ENCODE results near the gene ZNF503. TPM values are rescaled to one million over a fixed set of nuclear protein-coding genes. Genes with fewer than 3 reads are reported as not detected.
A peak's percentile ranks its signal among the peaks of the same experiment; 100 is the strongest.

ZNF503 gene
- total RNA-seq, 2 donors from 2014 or later, result 8.9 to 9.8 TPM

DNA sequence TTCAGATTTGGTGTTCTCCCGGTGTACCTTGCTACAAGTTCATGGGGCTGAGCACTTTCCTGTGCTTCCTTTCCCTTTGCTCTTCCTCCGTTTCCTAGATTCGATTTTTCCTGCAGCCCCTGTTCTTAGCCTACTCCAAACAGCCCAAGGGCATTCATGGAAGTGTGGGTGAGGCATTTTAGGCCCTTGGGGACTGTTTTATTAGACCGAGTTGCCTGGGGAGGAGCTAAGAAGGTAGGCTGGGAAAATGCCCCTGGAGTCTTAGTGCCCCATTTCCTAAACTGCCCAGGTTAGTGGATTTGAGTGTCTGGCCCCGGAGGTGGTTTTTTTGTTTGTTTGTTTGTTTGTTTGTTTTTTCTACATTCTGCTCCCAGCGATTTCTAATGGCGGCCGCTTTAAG, 31.7 kb upstream of the ZNF503 start:
- TF ChIP-seq, protein P1, sequence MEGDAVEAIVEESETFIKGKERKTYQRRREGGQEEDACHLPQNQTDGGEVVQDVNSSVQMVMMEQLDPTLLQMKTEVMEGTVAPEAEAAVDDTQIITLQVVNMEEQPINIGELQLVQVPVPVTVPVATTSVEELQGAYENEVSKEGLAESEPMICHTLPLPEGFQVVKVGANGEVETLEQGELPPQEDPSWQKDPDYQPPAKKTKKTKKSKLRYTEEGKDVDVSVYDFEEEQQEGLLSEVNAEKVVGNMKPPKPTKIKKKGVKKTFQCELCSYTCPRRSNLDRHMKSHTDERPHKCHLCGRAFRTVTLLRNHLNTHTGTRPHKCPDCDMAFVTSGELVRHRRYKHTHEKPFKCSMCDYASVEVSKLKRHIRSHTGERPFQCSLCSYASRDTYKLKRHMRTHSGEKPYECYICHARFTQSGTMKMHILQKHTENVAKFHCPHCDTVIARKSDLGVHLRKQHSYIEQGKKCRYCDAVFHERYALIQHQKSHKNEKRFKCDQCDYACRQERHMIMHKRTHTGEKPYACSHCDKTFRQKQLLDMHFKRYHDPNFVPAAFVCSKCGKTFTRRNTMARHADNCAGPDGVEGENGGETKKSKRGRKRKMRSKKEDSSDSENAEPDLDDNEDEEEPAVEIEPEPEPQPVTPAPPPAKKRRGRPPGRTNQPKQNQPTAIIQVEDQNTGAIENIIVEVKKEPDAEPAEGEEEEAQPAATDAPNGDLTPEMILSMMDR (IDR thresholded peaks at IDR 0.05), result no peak
- no peak overlapping the region for H3K4me3 ChIP-seq
- peaks cover 0 to 33% of the 10 kb centered on the region in 2 donors for H3K4me1 ChIP-seq
- no peaks in the 10 kb centered on the region for H3K36me3 ChIP-seq
- no peak overlapping the region for H3K27ac ChIP-seq
- no peaks in the 10 kb centered on the region for H3K27me3 ChIP-seq
- H3K9me3 ChIP-seq, result no peaks in the 10 kb centered on the region
- no peak for DNase-seq (ENCODE audit: low spot score)

DNA sequence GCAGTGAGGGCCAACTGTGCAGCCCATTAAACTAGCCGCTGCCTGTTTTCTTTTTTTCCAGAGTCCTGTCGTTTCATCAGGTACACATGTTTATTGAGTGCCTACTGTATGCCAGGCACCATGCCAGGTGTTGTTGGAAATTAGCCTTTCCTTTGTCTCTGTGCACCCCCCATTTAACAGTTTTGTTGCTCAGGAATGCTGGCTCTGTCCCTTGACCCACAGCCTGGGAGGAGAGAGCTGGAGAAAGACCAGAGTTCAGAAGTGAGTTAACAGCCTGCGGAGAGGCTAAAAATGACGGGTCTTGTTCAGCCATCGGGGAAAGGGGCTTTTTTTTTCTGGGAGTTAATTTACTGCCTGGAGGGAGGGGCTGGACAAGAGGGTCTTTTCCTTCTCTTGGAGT, 31.2 kb upstream of the ZNF503 start:
- TF ChIP-seq, protein P1 (IDR thresholded peaks at IDR 0.05), result no peak
- no peak for DNase-seq (ENCODE audit: low spot score)
- no peak overlapping the region for H3K4me3 ChIP-seq
- no peaks in the 10 kb centered on the region for H3K36me3 ChIP-seq
- no peak overlapping the region for H3K27ac ChIP-seq
- peaks cover 0 to 38% of the 10 kb centered on the region in 2 donors for H3K4me1 ChIP-seq
- H3K27me3 ChIP-seq, result no peaks in the 10 kb centered on the region
- H3K9me3 ChIP-seq, result no peaks in the 10 kb centered on the region

DNA sequence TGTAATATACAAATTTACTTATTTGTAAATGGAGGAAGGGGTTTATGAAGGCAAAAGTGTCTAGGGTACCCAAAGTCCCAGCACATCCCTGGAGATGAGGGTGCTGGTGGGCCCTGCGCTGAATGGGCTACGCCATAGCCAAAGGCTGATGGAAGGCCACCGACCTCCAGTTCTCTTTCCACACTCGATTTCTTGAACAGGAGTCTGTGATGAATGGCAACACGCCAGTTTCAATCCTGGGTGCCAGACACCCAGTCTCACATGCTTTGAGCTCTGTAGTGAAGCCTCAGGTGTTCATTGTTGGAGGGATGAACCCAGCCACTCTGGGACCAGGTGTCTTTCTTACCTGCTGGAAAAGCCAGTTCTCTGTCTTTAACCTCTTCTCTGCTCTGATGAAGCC, 30.6 kb upstream of the ZNF503 start:
- DNase-seq (ENCODE audit: low spot score), result no peak
- Histone ChIP-seq H3K9me3 (no peaks in the 10 kb centered on the region), H3K27ac (no peak overlapping the region), H3K4me1 (peaks cover 0 to 40% of the 10 kb centered on the region in 2 donors), H3K4me3 (peak overlapping the region; percentile 52 to 69), H3K36me3 (no peaks in the 10 kb centered on the region), H3K27me3 (no peaks in the 10 kb centered on the region)
- TF ChIP-seq, protein P1 (IDR thresholded peaks at IDR 0.05), result no peak

DNA sequence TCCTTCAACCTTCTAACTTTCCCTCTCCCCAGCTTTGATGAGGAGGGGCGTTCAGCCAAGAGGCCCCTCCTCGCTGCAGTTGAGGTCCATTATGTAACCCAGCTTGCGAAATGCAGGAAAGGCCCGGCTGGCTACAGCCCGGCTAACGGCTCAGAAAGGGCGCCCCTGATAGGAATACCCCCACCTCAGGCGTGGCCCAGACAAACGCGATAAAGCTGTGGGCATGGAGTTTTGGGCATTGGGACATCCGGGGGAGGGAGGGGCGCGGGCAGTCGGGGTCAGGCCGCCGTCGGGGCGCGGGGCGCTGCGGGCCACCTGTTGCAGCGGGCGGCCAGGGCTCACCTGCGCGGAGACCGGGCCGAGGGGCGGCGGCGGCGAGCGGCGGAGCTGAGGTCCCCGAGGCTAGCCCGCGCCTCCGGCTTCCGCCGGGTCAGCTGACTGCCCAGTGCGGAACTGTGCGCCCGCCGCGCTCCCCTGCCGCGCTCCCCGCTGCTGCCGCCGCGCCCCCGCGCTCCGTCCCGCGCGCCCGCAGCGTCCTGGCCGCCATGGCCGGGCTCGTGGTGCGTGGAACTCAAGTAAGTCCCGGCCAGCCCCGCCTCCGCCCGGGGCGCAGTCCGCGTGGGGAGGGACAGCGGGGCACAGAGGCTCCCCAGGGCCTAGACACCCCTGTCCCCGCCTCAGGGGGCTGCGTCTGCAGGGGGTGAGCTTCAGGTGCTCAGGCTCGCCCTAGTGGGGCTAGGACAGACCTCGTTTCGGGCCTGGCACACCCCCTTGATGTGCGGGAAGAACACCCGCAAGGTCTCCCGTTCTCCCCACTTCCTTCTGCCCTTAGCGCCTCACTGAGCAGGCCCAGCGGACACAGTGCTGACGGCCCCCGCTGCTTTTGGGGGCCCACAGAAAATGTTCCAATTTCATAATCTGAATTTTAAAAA, 29.9 kb upstream of the ZNF503 start, which contains the start of gene LRMDA:
LRMDA (plus strand) TSS at position 445 of the 932 bp plus-strand sequence.
- Histone ChIP-seq H3K9me3 (no peaks in the 10 kb centered on the region), H3K27ac (peak within 1 kb of the TSS; percentile 68 to 71), H3K36me3 (no peaks in the 10 kb centered on the region), H3K4me3 (peak within 1 kb of the TSS; percentile 52 to 69), H3K27me3 (no peaks in the 10 kb centered on the region), H3K4me1 (peaks cover 0 to 40% of the 10 kb centered on the region in 2 donors)
- TF ChIP-seq, protein P1 (IDR thresholded peaks at IDR 0.05), result no peak
- DNase-seq (ENCODE audit: low spot score), result no peak

DNA sequence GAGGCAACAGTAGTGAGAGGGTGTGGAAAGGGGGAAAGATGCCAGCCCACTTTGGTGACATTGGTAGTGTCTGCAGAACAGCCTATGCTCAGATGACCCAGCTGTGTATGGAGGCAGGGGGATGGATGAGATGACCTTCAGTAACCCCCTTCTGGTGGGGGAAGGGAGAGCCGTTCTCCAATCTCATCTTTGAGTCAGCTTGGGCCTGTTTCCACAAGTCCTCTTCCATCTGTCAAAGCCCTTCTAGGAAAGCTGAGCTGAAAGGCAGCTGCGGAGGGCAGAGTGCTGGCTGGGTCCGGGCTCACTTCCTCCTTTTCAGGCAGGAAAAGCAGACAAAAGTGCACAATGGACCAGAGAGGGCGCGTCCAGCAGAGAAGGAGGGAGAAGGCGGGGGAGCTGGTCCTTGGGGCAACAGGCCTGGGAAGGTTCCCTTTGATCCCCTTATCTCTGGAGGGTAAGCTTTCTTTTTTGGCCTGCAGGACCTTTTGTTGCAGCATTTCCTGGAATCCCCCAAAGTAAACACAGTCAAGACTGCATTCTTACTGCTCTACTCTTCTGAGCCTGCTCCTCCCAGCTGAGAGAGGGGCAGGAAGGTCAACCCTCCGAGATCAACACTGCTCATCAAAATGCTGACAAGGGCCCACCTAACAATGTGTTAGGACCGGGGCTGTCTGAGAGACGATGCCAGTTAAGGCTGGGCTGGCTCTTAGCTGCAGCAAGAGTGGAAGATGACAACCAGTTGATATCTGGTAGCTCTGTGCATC, 28.6 kb upstream of the ZNF503 start:
- DNase-seq (ENCODE audit: low spot score), result no peak
- no peak overlapping the region for H3K4me3 ChIP-seq
- TF ChIP-seq, protein P1 (IDR thresholded peaks at IDR 0.05), result no peak
- H3K27ac ChIP-seq, result peak overlapping the region; percentile 68 to 71
- no peaks in the 10 kb centered on the region for H3K27me3 ChIP-seq
- H3K9me3 ChIP-seq, result no peaks in the 10 kb centered on the region
- H3K4me1 ChIP-seq, result peaks cover 0 to 40% of the 10 kb centered on the region in 2 donors
- H3K36me3 ChIP-seq, result no peaks in the 10 kb centered on the region
